ENCODE data around the gene IRX3. TPM values are rescaled to one million over a fixed set of nuclear protein-coding genes. Genes with fewer than 3 reads are reported as not detected.

Gene IRX3
- total RNA-seq, 1 experiment from 2014 or later: 2.4 TPM

GRCh38 chr16:54284931-54285413 is 1.6 kb downstream of the IRX3 start:
- no peaks in the 10 kb centered on the region for H3K4me1 ChIP-seq (ENCODE audit: insufficient read depth, low read length)
- peak overlapping the region; percentile 60 to 79 for H3K4me3 Mint-ChIP-seq
- H3K79me1 ChIP-seq (ENCODE audit: insufficient read depth, low read depth, low read length, poor library complexity, severe bottlenecking): no peaks in the 10 kb centered on the region
- H3K23me2 ChIP-seq (ENCODE audit: insufficient read length, low read depth, low read length, poor library complexity, severe bottlenecking): peaks cover 33% of the 10 kb centered on the region
- no peaks in the 10 kb centered on the region for H3K79me2 ChIP-seq (ENCODE audit: insufficient read depth, low read length)
- no peak overlapping the region for H4K5ac ChIP-seq (ENCODE audit: insufficient read length, low read depth, low read length)
- peaks cover 91% of the 10 kb centered on the region for H3K27me3 Mint-ChIP-seq (ENCODE audit: low read depth)
- H3K27ac ChIP-seq (ENCODE audit: insufficient read length, low read depth, low read length): no peak overlapping the region
- no peaks in the 10 kb centered on the region; a peak in 1 of 7 replicates for H3K36me3 Mint-ChIP-seq (ENCODE audit: insufficient read depth in 1 of 3, low read depth in 3 of 3)
- peaks cover 72% of the 10 kb centered on the region for H3K27me3 ChIP-seq (ENCODE audit: insufficient read depth, low read length)
- H3K9me3 Mint-ChIP-seq: no peaks in the 10 kb centered on the region; a peak in 1 of 5 replicates
- no peak overlapping the region for H3K56ac ChIP-seq (ENCODE audit: insufficient read length, low read depth, low read length)
- peaks cover 31 to 47% of the 10 kb centered on the region in 2 experiments for H3K4me1 Mint-ChIP-seq
- H4K91ac ChIP-seq (ENCODE audit: insufficient read length, low read depth, low read length): no peak overlapping the region
- no peak overlapping the region for H2BK120ac ChIP-seq (ENCODE audit: low read depth, low read length, poor library complexity, severe bottlenecking)
- H4K20me1 ChIP-seq (ENCODE audit: control insufficient read depth, insufficient read depth, insufficient read length): no peaks in the 10 kb centered on the region
- no peak overlapping the region for H3K4ac ChIP-seq (ENCODE audit: low read depth, low read length)
- DNase-seq: peak; percentile 43
- no peak overlapping the region for H2AFZ ChIP-seq (ENCODE audit: low read length)
- H2BK12ac ChIP-seq (ENCODE audit: insufficient read length, low read depth, low read length): no peak overlapping the region
- H3K4me2 ChIP-seq (ENCODE audit: insufficient read depth, insufficient read length, low read length): peak overlapping the region; percentile 39
- no peak overlapping the region for H3K23ac ChIP-seq (ENCODE audit: insufficient read length, low read depth, low read length)
- H3K14ac ChIP-seq (ENCODE audit: insufficient read depth, low read length): no peak overlapping the region; the same call in 1 of the 2 replicates
- H3T11ph ChIP-seq (ENCODE audit: low read length): no peak overlapping the region
- H3K9me3 ChIP-seq (ENCODE audit: control insufficient read depth, low read depth, low read length): no peaks in the 10 kb centered on the region
- H3K27ac Mint-ChIP-seq: no peak overlapping the region
- WGBS (ENCODE audit: extremely low coverage, insufficient read length, low lambda C conversion rate): no CpG with 5 or more reads among the region's 42 CpGs
- no peak overlapping the region for H3K18ac ChIP-seq (ENCODE audit: insufficient read length, low read depth, low read length)
- H2BK20ac ChIP-seq (ENCODE audit: low read depth, low read length, poor library complexity, severe bottlenecking): no peak overlapping the region
- H2AK5ac ChIP-seq (ENCODE audit: insufficient read length, low read length): no peak overlapping the region
- H3K9ac ChIP-seq (ENCODE audit: extremely low read depth, insufficient read length, low read length): no peak overlapping the region
- no peak for TF ChIP-seq CTCF (conservative IDR thresholded peaks at IDR 0.05)
- H2BK5ac ChIP-seq (ENCODE audit: insufficient read length, low read length): no peak overlapping the region
- H4K8ac ChIP-seq (replicated peaks; ENCODE audit: insufficient read length, low read depth, low read length): no peak overlapping the region
- H2BK15ac ChIP-seq (ENCODE audit: low read depth, low read length): no peak overlapping the region
